HEK293T (cell line): ENCODE measurements around the gene THSD4.

Experiments used
- CTCF ChIA-PET: fragments of 350-600 bp; formaldehyde crosslinking; extraction: SDS; loops from one replicate; lab custom pipeline; 2021; ENCODE audit warnings: antibody characterized with exemption, inconsistent platforms; lab: Yijun Ruan, JAX
- POLR2A ChIA-PET: fragments of 350-600 bp; formaldehyde crosslinking; extraction: SDS; loops from one replicate; lab custom pipeline; 2020; ENCODE audit warnings: antibody characterized with exemption, inconsistent platforms; lab: Yijun Ruan, JAX
- DNase-seq: peaks from one replicate; pipeline ENCODE4 v3.0.0; 2012; ENCODE audit warnings: mixed read lengths; ENCODE audit errors: extremely low spot score
- ARNT ChIP-seq: fragments of 450-650 bp; IDR thresholded peaks from 2 replicates; pipeline ENCODE4 v1.6.1; 2017; ENCODE audit warnings: mild to moderate bottlenecking
- BHLHE40 ChIP-seq: fragments of 450-650 bp; IDR thresholded peaks from 2 replicates; pipeline ENCODE4 v1.6.1; 2016; ENCODE audit warnings: mild to moderate bottlenecking, moderate library complexity, borderline replicate concordance
- CTBP1 ChIP-seq: fragments of 450-650 bp; IDR thresholded peaks from 2 replicates; pipeline ENCODE4 v1.6.1; 2016; ENCODE audit warnings: borderline replicate concordance
- ELF4 ChIP-seq: fragments of 450-650 bp; IDR thresholded peaks from 2 replicates; pipeline ENCODE4 v1.6.1; 2017; ENCODE audit warnings: antibody characterized with exemption
- FOXA1 ChIP-seq: fragments of 450-650 bp; IDR thresholded peaks from 2 replicates; pipeline ENCODE4 v1.6.1; 2016; ENCODE audit warnings: mild to moderate bottlenecking
- FOXK2 ChIP-seq: fragments of 450-650 bp; IDR thresholded peaks from 2 replicates; pipeline ENCODE4 v1.6.1; 2016; ENCODE audit warnings: mild to moderate bottlenecking
- FOXM1 ChIP-seq: fragments of 450-650 bp; IDR thresholded peaks from 2 replicates; pipeline ENCODE4 v1.6.1; 2017; ENCODE audit warnings: mild to moderate bottlenecking, borderline replicate concordance
- HDGF ChIP-seq: fragments of 450-650 bp; IDR thresholded peaks from 2 replicates; pipeline ENCODE4 v1.6.1; 2017; ENCODE audit warnings: antibody characterized with exemption, borderline replicate concordance
- L3MBTL2 ChIP-seq: fragments of 450-650 bp; conservative IDR thresholded peaks from 2 replicates; pipeline ENCODE4 v1.6.1; 2016; ENCODE audit warnings: mild to moderate bottlenecking
- LEF1 ChIP-seq: fragments of 450-650 bp; IDR thresholded peaks from 2 replicates; pipeline ENCODE4 v1.6.1; 2017; ENCODE audit warnings: mild to moderate bottlenecking, borderline replicate concordance
- NFRKB ChIP-seq: fragments of 450-650 bp; IDR thresholded peaks from 2 replicates; pipeline ENCODE4 v1.6.1; 2016; ENCODE audit warnings: mild to moderate bottlenecking, moderate library complexity
- PKNOX1 ChIP-seq: fragments of 450-650 bp; IDR thresholded peaks from 2 replicates; pipeline ENCODE4 v1.6.1; 2016
- SP1 ChIP-seq: fragments of 450-650 bp; IDR thresholded peaks from 2 replicates; pipeline ENCODE4 v1.6.1; 2017
- SUZ12 ChIP-seq: fragments of 450-650 bp; IDR thresholded peaks from 2 replicates; pipeline ENCODE4 v1.6.1; 2016; ENCODE audit warnings: mild to moderate bottlenecking
- TARDBP ChIP-seq: fragments of 450-650 bp; IDR thresholded peaks from 2 replicates; pipeline ENCODE4 v1.6.1; 2016
- ZNF384 ChIP-seq: fragments of 450-650 bp; IDR thresholded peaks from 2 replicates; pipeline ENCODE4 v1.6.1; 2016

The THSD4 gene

GRCh38 chr15:71138473-71138872, 23.2 kb downstream of the THSD4 start:
- TF ChIP-seq PKNOX1 (no peak), CTBP1 (no peak), HDGF (no peak), BHLHE40 (no peak), LEF1 (no peak), L3MBTL2 (no peak), FOXK2 (no peak), NFRKB (no peak), SUZ12 (no peak)
- ChIA-PET POLR2A (no interaction called here), CTCF (no interaction called here)
- DNase-seq = no peak

DNA sequence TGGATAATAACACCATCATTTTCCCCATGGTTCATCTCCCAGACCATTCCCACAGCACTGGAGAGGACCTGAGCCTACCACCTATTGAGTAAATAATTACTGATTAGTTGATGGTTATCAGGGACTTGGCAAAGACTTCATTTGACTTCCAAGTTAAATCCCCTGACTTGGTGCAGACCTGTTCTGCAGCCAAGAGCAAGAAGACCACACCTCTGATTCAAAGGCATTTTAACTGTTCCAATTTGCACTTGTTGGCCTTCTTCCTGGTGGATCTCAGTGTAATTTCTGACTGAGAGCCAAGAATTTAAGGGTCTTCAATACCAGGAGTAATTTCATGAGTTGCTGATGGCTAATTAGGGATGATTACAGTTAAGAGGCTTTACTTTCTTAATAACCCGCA, 24.0 kb downstream of the THSD4 start:
- CTCF ChIA-PET = no interaction called here
- no peak for DNase-seq
- POLR2A ChIA-PET = no interaction called here

GRCh38 chr15:71141572-71141971, 26.3 kb downstream of the THSD4 start:
- CTCF ChIA-PET = no interaction called here
- POLR2A ChIA-PET = no interaction called here
- no peak for DNase-seq
- no peak for TF ChIP-seq HDGF
- no peak for TF ChIP-seq FOXK2
- TF ChIP-seq SP1 = no peak
- no peak for TF ChIP-seq PKNOX1
- no peak for TF ChIP-seq L3MBTL2
- no peak for TF ChIP-seq LEF1
- no peak for TF ChIP-seq ELF4
- TF ChIP-seq ZNF384 = no peak

More for the DNA sequence above, 24.0 kb downstream of the THSD4 start:
- TF ChIP-seq ARNT = no peak

- CTCF ChIA-PET = no interaction called here
- DNase-seq = no peak
- no peak for TF ChIP-seq L3MBTL2
- no peak for TF ChIP-seq FOXM1
- no peak for TF ChIP-seq NFRKB
- no peak for TF ChIP-seq BHLHE40
- TF ChIP-seq ZNF384 = no peak
- no peak for TF ChIP-seq CTBP1
- TF ChIP-seq FOXK2 = no peak
- TF ChIP-seq SUZ12 = no peak
- TF ChIP-seq HDGF = no peak
- TF ChIP-seq FOXA1 = no peak
- no peak for TF ChIP-seq SP1
- TF ChIP-seq TARDBP = no peak
- TF ChIP-seq LEF1 = no peak
- no peak for TF ChIP-seq PKNOX1
- TF ChIP-seq ARNT = no peak
- POLR2A ChIA-PET = no interaction called here
Measured at GRCh38 chr15:71142780-71143179, 27.5 kb downstream of the THSD4 start.

DNA sequence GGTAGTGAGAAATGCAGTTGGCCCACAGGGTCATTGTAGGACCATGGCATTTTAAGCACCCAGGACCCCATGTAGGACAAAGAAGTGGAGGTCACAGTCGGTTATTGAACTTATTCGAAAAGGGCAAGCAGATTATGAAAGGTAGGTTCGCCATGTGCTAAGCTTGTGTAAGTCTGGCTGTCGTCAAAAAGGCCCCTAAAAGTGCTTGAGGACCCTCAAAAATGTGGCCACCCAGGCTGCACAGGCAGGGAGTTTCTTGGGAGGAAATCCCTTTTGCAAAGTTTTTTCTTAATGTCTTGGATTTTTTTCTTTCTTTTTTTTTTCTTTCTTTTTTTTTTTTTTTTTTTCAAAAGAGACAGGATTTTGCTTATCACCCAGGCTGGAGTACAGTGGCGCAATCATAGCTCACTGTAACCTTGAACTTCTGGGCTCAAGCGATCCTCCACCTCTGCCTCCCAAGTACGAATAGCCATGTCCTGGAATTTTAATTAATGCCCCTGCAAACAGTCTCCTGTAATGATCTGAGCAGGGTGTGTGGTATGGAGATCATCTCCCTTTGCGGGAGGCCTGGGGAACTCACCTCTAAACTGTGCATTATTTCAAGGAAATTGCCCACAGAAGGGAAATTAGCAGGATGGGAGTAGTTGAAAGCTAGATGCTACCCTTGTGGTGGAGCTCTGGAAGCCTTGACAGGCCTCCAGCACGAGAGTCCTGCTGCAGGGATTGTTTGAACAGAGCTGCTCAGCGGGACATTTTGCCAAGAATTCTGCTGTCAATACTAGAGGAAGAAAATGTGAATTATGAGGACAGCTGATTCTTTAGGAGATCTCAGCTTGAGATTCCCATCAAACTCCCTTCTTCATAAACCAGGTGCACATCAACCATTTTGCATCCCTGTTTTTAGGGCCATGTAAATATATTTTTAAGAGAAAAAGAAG, 28.4 kb downstream of the THSD4 start:
- ChIA-PET CTCF (interaction anchor here (1.3 kb wide), 1 partner anchor 12 kb away, joined by 3 read pairs; no protein-coding TSS in a partner anchor), POLR2A (no interaction called here)
- no peak for DNase-seq
- TF ChIP-seq BHLHE40 (no peak), FOXK2 (no peak), NFRKB (no peak), SP1 (no peak), HDGF (no peak), ARNT (no peak), TARDBP (no peak), SUZ12 (no peak), PKNOX1 (no peak), FOXA1 (no peak), L3MBTL2 (no peak)

- POLR2A ChIA-PET = no interaction called here
- TF ChIP-seq NFRKB = no peak
- TF ChIP-seq PKNOX1 = no peak
- TF ChIP-seq CTBP1 = no peak
- TF ChIP-seq SP1 = no peak
- TF ChIP-seq BHLHE40 = no peak
- no peak for TF ChIP-seq TARDBP
- TF ChIP-seq ARNT = no peak
- TF ChIP-seq ELF4 = no peak
- no peak for TF ChIP-seq HDGF
- no peak for TF ChIP-seq FOXK2
- no peak for TF ChIP-seq L3MBTL2
- TF ChIP-seq LEF1 = no peak
- TF ChIP-seq ZNF384 = no peak
- TF ChIP-seq FOXM1 = no peak
- no peak for TF ChIP-seq FOXA1
- no peak for TF ChIP-seq SUZ12
- CTCF ChIA-PET = no interaction called here
Measured at GRCh38 chr15:71145648-71146047, 30.4 kb downstream of the THSD4 start.

More at GRCh38 chr15:71145648-71146047, 30.4 kb downstream of the THSD4 start:
- DNase-seq = no peak
